SIG-M5 (cell line): ENCODE measurements around the gene KIF5C.

ENCODE experiments used
- DNase-seq: peaks from one replicate; lab custom pipeline; 2025; lab: John Stamatoyannopoulos, UW

Gene KIF5C

DNA sequence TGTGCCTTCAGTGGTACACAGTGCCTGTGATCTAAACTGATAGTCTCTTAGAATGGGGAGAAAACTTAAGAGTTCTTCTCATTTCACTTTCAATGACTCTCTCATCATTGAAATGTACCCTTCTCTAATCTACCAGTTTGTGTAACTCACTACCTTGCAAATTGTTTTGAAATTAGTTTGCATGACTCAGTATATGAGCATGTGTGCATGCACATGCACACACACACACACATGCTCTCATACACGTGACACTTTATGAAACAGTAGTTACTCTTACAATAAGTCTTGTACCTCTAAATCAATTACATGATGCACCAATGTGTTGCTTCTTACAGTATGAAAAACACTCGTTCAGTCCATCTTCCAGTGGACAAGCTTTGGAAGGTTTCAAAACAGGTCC is 174.1 kb downstream of the KIF5C start:
- DNase-seq: no peak

DNA sequence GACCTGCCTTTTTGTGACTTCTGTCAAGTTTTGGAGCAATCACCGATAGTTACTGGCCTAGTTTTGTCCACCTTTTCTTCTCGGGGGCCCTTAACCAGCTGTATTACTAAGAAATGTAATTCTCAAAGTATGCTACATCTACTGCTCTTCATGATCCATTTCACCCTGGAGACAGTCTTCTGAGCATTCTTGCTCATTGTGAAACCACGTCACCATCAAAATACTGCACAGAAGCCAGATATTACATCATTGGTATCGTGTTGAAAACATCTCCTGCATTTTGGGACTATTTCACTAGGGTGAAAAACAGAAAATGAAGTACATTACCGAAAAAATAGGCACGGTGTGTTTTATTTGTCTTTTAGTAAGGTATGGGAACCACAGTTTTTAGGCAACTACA is 175.2 kb downstream of the KIF5C start:
- no peak for DNase-seq

DNA sequence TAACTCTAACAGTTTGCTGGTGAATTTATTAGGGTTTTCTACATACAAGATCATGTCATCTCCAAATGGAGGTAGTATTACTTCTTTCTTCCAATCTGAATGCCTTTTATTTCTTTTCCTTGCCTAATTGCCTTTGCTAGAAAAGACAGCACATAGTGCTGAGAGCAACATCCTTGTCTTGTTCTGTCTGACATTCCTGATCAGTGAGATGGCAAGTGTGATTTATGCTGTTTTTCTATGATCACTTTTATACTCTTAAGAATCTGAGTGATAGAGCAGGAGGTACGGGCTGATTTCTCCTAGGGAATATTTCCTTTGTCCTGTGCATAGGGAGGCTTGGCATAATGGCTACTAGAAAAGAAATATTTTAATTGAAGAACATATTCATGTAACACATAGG is 180.7 kb downstream of the KIF5C start:
- no peak for DNase-seq

DNA sequence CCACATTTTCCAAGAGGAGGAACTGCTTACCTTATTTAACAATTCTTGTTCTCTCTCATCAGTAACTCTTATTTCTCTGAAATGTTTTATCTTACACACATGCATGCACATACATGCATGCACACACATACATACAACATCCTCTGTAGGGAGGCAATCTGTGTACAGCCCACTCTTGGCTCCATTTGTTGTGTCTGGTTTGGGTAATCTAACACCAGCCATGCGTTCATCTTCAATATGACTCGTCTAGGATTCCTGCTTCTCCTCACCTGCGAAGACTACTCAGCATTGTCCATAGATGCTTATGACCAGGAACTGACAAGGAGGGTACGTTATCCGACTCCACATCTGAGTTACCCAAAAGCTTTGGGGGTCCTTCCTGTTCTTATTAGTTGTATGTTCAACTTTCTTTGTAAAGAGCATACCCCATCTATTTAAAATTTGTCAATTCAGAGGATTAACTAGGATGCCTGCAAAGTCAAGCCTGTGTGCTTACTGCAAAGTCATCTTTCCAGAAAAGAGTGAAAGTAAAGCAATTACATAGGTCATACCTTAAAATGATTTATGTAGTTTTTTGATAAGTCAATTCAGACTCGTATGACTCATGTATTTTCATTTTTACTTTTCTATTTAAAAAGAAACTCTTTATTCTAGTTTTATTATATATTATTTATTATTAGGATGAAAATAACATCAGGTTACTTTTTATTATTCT is 181.7 kb downstream of the KIF5C start:
- no peak for DNase-seq

DNA sequence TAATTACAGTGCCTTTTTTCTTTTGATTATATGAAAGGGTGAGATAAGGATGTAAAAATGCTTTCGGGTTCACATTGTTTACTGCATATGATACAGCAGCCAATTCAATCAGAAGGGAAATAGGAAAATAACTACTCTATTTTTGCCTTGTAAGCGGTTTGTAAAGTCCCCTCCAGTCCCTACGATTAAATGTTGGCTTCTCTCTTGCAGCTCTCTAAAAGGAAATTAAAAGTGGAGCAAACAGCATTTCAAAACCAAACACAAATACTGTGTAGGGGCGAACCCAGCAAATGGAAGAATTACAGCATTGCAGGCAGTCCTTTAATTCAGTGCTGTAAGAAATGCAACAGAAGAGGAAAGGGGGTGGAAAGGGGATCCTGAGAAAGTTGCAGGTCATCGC is 182.4 kb downstream of the KIF5C start:
- DNase-seq: no peak

DNA sequence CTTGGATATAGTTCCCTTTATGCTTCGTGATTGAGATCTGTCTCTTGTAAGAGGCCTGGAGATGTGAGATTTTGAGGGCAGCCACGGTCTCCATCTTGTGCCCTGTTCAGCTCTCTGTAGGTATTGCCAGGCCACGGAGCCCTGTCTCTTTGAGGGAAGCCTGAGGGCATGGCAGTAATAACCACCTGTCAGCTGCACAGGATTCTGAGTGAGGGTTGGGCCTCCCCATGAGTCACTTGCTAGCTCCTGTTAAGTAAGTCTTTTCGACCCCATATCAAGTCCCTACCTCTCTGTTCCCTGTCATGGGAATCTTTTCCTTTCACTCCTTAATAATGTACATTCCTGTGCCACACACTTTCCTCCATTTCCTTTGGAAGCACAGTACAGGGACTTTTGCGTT is 183.9 kb downstream of the KIF5C start:
- no peak for DNase-seq

DNA sequence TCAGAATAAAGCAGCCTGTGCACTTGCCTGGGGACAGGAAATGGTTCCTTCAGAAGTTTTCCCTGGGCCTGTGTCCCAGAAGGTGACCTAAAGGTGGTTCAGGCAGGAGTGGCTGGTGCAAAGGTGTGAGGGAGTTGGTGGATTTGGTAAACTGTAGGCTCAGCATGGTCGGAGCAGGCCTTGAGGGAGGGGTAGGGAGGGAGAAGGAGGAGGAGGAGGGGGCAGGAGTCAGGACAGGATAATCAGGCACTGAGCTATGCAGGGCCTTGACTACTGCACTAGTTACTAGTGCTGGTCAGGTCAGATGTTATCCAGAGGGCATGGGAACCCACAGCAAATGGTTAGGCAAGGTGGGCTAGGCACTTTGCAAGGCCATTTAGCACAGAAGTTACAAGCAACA is 184.8 kb downstream of the KIF5C start:
- DNase-seq: no peak

DNA sequence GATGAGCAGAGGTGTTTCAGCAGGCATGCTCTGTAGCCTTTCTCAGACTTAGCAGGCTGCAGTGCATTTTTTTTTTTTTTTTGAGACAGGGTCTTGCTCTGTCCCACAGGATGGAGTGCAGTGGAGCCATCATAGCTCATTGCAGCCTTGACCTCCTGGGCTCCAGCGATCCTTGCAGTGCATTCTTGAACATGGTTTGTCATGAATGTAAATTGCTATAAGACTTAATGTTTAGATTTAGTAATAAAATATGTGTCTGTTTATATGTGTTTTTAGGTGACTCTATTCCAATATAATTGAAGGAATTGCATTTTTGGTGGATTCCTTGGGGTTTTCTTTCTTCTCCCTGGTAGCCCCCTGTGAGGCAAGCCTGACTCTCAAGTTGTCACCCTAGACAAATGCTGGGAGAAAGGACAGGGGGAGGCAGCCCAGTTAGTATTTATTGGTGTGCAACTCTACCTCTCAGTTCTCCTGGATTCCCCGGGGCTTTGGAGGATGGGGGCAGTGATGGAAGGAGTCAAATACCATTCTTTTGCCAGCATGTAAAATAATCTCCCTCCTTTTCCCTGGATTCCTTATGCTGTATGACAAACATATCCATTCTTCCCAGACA is 186.2 kb downstream of the KIF5C start:
- DNase-seq: no peak

DNA sequence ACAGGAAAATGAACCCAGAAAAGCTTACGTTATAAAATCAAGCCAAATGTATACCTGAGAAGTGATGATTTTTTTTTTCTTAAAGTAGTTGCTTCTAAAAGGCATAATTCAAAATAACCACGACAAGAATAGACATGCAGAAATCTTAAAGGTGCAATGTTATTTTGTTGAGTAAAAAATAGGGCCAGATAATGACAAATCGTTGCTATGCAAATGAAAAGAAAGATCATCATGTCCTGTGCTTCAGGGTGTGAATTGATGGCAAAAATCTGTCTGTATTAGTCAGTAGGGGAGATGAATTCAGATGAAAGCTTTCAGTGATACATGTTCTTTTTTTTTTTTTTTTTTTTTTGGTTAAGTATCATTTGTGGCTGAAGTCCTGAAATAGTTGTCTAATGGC is 187.5 kb downstream of the KIF5C start:
- DNase-seq: no peak

DNA sequence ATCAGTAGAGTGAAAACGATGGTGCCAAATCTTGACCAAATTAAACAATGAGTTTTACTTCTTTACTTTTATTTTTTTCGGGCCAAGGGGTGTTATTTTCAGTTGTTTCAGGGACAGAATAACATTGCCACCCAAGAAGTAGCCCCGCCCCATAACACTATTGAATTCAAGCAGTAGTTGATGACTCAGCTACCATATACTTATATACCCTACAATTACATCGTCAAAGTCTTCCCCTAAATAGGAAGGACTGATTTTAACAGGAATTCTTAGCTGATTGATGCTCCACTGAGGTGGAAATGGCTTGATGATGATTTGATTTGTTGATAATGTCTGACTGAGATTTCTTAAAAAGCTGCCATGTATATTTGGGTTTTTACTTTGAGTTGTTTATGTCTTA is 188.2 kb downstream of the KIF5C start:
- DNase-seq: no peak

DNA sequence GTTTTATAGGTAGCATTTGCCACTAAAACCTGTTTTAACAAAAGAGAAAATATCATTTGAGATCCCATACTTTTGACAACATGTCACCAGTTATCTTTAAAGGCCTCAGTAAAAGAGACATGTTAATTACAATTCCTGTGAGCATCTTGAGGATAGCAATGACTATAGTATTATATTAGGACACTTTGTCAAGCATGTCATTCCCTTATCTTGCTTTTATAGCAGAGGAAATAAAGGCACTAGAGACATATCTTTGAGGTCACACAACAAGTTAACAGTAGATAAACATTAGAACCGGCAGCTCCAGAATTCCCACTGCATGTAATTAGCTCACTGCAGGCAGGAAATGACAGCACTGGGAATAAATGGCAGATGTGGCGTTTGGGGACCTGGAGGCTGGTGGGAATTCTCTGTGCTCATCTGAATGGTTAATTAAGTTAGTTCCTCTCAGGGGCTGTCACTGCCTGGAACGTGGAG is 189.4 kb downstream of the KIF5C start:
- DNase-seq: no peak

DNA sequence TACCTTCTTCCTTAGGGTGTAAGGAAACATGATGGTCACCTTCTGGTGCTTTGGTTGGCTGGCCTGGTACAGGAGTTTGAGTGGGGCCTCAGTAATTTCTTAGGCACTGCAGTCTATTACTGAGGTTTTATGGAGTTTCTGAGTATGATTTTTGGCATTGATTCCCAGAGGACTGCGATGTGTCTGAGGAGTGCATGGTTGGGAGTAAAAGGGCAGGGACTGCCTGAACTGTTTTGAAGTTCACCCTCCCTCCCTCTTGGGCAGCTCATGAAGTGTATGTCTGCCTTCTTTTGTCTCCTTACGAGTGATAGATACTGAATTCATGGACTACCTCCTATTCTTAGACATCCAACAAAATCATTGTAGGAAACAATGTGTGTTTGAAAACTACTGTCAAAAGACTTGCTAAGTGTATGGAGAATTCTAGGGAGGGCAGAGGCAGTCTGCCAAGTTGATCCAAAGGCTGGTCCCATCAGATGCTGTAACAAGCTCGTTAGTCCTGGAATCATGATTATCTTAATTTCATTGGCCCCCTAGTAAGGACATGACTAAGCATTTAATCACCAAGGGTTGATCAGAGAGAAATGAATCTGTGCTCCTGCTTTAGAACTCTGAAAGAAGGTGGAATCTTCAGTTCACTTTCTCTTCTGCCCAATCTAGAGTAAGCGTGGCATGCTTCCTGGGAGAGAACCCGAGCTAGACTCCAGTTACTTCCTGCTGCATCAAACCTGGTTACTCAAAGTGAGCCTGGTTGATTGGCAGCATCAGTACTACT is 190.0 kb downstream of the KIF5C start:
- no peak for DNase-seq

DNA sequence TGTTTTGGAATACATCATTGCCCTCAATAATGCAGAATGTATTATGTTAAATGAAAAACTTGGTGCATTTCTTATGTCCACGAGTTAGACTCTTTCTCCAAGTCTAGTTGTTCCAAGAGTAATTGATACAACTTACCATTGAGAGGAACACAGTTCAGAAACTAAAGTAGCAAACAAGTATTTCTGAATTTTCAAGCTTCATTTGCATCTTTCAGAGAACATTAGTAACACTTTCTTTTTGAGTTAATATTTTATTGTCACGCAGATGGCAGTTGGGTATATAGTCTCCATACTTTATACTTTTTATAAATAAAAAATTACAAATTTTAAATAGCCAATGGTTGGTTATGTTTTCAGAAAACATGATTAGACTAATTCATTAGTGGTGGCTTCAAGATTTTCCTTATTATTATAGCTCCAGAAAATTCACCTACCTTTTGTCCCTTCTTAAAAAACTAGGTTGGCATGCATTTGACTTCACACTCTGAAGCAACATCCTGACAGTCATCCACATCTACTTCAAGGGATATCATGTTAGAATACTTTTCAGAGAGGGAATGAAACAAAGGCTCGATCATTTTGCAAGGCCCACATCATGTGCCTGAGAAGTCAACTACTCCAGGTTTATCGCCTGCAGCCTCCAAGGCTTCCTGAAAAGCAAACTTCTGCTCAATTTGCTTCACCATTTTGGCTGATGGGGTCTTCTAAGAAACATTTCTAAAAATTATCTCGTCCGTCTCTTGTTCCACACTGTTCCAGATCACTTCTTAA is 193.4 kb downstream of the KIF5C start:
- no peak for DNase-seq

DNA sequence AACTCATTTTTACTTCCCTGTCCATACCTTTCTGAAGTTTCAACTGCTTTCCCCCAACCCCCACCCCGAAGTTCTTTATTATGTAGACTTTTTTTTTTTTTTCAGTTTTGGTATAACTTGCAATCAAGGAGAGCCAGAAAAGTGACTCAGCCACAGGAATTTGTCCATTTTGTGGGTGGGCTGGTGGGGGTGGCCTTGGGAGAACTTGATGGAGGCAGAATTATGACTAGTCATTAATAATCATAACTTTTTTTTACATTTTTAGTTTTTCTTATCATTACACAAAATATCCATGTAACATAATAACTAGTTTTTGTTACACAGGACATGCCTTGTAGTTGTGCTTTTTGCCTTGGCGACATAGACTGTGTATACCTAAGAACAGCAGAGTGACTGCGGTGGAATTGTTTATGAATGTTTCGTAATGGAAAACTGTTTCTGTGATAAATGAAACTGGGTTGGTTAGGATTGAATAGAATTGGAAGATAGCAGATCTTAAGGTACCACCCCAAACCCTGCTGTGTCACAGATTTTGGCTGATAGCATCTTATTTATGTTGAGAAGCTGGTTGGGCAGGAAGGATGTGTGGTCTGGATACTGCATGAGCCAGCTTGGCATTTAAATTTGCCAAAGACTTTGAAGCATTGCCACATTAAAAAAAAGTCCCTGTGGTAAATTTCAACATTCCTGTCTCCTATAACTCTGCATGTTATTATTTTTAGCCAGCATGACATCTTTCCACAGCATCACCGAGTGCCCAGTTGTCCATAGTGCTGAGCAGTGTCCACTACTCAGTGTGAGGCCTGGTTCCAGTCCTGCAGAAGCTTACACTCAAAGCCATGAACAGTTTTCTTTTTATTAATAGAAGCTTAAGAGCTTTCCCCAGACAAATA is 194.2 kb downstream of the KIF5C start:
- no peak for DNase-seq

DNA sequence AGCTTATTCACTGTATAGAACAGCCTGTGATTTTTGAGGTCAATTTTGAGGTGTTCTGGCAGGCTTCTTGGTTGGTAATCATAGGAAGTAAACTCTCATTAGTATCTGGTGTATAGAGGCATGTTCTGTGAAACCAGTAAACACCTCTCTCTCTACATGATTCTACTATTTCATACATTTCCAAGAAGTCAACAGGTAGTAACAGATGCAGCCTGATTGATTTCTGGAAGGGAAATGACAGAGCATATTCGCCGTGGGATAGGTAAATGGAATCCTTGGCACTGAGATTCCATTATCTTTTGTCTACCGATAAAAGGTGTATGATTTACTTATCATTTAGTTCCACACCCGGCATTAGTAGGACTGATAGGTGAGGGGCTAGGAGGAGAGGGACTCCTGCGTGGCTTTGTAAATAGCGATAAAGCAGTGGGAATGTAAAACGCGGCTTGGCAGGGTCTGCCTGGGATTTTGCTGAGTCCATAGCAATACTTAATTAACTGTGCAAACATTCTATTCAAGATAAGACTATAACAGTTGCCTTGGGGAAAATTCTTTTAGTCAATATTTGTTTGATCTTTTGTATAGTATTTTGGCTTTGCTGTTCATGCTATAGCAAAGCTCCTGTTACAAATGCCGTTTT is 195.8 kb downstream of the KIF5C start:
- no peak for DNase-seq

DNA sequence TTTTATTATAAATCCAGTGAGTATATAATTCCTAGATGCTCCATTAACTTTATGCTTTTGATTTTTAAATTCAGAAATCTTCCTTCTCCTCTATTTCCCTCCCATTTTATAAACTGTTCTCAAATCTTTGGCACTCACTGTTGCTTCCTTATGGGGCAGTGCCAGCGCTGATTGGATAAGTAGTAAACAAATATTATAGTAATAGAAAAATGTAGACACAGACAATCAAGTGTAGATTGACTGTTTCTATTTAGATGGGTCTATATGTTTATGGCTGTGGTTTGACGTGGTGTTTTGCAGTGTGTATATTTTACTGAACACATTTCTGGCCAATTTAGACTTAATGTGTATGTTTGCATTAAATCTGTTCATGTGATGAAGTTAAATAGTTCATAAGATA is 200.1 kb downstream of the KIF5C start:
- no peak for DNase-seq

DNA sequence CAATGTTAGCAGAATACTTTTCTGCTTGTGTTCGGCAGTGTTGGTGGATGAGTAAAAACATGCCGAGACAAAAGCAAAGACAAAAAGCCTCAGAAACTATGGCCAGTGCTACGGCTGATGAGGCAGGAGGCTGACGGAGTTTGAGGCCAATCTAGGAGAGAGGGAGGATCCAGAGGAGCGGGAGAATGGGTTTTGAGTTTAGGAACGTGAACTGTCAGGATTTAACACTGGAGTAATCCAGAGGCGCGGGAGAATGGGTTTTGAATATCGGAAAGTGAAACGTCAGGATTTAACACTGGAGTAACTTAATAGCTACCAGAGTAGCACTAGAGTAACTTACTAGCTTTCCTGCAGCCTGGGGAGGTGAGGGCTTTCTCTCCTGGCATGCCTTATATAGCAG is 200.8 kb downstream of the KIF5C start:
- DNase-seq: no peak
